HG03025 (cell line): Measurements from ENCODE around the gene PTOV1.
"Not testable (repeated sequence)": the region's sequence is repeated elsewhere in the genome, so short reads cannot be mapped to it uniquely, and the experiment has no call there.

Experiments used
- ATAC-seq: cut with Tn5 transposase; IDR thresholded peaks from one replicate; pipeline ENCODE4 v1.9.1; 2021; ENCODE audit warnings: mild to moderate bottlenecking, moderate library complexity; ENCODE audit not compliant: unreplicated experiment, low FRiP score

Gene PTOV1

DNA sequence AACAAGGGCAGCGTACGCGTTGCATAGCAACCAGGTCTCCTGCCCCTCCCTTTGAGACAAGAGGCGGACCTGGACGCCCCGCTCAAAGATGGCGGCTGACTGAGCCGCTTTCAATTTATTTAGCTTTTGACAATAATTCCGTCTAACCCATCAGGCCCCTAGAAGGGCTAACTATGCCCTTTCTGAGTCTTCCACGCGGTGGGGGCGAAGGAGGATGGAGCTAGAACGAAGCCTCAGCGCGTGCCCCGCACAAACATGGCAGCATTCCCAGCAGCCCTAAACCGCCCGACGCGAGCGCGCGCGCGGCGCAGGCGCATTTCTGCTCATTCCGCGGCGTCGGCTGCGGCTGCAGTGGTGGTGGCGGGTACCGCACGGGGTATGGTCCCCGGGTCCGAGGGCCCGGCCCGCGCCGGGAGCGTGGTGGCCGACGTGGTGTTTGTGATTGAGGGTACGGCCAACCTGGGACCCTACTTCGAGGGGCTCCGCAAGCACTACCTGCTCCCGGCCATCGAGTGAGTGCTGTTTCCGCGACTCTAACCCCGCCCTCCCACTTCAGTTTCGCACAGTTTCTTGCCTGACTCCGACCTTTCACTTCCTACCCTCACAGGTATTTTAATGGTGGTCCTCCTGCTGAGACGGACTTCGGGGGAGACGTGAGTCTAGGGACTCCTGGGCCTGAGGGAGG lies 32.9 kb upstream of the PTOV1 start, which contains the start of gene MED25:
TSS of gene MED25 (plus strand) at position 326 of the 685 bp plus-strand sequence. CDS start at position 379, 53 bp downstream.
- ATAC-seq, result peak; percentile 54

DNA sequence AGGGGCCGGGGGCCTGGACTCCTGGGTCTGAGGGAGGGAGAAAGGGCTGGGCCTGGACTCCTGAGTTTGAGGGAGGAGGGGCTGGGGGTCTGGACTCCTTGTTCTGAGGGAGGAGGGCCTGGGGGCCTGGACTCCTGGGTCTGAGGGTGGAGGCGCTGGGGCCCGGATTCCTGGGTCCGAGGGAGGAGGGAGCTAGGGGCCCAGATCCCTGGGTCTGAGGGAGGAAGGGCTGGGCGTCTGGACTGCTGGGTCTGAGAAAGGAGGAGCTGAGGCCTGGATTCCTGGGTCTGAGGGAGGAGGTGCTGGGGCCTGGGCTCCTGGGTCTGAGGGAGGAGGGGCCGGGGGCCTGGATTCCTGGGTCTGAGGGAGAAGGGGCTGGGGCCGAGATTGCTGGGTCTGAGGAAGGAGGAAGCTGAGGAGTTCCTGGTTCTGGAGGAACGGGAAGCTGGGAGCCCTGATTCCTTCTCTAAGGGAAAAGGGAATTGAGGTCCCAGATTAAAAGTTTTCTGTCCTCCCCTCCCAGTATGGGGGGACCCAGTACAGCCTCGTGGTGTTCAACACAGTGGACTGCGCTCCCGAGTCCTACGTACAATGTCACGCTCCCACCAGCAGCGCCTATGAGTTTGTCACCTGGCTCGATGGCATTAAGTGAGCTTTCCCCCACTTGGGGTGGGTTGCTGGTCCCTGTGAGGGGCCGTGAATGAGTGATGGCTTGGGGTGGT lies 32.1 kb upstream of the PTOV1 start:
- ATAC-seq, result no peak

DNA sequence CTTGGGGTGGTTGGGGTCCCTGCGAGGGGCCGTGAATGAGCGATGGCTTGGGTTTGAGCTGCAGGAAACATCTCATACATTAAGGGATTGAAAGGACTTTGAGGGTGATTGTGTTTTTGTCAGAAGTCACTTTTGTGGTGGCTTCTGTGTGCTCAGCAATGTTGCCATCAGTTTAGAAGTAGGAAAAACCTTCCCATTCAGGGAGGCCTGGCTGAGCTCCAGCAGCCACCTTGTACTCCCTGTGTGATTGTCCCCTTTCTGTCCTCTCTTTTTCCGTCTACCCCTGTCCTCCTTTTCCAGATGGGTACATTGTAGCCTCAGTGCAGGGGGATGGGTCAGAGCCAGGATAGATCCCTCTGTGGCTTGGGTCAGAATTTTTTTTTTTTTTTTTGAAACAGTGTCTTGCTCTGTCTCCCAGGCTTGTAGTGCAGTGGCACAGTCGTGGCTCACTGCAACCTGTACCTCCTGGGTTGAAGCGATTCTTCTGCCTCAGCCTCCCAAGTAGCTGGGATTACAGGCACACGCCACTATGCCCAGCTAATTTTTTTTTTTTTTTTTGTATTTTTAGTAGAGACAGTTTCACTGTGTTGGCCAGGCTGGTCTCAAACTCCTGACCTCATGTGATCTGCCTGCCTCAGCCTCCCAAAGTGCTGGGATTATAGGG lies 31.4 kb upstream of the PTOV1 start:
- not testable (repeated sequence) for ATAC-seq

DNA sequence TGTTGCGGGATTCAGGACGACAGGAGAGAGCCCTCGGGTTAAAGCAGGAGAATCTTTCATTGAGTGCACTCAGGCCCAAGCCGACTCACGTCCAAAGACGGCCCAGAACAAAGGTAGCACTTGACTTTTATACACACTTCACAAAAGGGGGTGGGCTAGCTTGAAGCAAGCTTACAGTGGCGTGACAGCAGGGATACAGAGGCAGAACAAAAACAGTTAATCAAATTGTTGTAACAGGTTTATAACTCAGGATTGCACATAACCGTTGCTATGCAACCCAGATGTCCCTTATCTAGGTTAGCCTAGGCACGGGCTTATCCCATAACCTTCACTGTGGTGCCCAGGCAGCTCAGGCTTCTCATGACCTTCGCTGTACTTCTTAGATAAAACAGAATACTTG lies 30.8 kb upstream of the PTOV1 start:
- ATAC-seq, result no peak

DNA sequence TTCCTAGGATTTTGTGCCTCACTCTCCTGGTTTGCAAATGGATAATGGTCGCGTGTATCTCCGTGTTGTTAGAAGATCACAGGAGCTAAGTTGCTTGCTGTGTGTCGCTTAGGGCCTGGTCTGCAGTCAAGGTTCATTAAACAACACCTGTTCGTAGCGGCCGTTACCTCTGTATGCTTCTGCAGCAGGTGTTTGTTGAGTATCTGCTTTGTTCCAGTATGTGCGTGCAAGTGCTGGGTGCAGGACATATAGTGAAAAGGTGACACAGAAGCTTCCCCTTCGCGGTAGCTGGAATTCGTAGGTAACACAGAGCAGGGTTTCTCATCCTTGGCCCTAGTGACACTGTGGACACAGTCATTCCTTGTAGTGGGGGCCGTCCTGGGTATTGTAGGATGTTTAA lies 27.5 kb upstream of the PTOV1 start:
- ATAC-seq, result no peak

DNA sequence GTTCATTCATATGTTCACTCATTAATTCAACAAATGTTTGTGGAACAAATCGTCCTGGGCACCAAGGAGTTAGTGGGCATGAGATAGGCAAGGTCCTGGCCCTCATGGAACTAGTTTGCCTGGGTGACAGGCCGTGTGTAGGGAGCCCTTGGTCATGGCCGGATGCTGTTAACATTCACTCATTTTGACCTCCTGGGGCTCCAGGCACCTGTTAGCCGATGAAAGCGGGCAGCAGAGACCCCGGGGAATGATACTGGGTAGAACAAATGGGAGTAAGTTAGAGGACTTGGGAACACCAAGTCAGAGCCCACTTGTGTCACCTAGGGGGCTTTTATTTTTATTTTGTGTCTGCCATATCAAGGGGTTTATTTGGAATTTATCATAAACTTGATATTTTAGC lies 26.3 kb upstream of the PTOV1 start:
- no peak for ATAC-seq

DNA sequence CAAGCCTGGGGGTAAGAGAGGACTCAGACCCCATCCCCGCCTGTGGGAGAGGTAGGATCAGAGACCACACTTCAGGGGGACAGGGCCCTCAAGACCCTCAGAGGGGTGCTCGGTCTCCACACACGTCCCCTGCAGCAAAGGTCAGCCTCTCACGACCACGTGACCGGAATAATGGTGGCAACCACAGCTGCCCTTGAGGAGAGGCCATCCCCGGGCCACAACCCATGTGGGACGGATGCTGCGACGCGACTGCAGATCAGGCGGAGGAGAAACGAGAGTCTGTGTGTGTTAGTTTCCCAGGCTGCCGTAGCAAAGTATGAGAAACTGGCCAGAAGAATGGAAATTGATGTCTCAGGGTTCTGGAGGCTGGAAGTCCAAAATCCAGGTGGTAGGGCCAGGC lies 23.9 kb upstream of the PTOV1 start:
- no peak for ATAC-seq

DNA sequence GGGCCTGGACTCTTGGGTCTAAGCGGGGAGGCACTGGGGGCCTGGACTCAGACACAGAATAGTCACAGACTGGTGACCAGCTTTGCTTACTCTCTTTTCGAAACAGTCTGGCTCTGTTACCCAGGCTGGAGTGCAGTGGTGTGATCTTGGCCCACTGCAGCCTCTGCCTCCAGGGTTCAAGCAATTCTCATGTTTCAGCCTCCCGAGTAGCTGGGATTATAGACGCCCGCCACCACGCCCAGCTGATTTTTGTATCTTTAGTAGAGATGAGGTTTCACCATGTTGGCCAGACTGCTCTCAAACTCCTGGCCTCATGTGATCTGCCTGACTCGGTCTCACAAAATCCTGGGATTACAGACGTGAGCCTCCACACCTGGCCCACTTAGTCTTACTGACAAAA lies 21.8 kb upstream of the PTOV1 start:
- no peak for ATAC-seq

DNA sequence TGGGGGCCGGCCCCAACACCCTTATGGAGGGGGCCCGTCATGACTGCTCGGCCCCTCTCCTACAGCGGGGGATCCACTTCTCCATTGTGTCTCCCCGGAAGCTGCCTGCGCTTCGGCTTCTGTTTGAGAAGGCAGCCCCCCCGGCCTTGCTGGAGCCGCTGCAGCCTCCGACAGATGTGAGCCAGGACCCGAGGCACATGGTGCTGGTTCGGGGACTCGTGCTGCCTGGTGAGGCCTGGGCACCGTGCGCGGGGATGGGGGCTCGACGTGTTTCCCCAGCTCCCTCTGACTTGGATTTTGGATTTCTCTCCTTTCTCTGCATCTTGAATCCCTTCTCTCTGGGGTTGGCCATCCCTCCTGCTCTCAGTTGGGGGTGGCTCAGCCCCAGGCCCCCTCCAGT lies 21.2 kb upstream of the PTOV1 start:
- no peak for ATAC-seq

DNA sequence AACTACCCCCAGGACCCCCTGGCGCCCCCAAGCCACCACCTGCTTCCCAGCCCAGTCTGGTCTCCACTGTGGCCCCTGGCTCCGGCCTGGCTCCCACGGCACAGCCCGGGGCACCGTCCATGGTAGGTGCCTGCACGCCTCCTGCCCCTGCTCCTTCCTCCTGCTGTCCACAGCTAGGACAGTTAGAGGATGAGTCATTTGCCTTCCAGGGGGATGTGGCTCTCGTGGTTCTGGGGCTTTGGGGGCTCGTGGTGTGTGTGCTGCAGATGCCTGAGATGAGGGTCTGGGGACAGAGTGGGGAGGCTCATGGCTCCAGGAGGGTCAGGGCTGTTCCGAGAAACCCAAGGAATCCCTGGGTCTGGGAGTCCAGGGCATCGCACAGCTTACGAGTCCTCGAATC lies 20.2 kb upstream of the PTOV1 start:
- ATAC-seq, result no peak

DNA sequence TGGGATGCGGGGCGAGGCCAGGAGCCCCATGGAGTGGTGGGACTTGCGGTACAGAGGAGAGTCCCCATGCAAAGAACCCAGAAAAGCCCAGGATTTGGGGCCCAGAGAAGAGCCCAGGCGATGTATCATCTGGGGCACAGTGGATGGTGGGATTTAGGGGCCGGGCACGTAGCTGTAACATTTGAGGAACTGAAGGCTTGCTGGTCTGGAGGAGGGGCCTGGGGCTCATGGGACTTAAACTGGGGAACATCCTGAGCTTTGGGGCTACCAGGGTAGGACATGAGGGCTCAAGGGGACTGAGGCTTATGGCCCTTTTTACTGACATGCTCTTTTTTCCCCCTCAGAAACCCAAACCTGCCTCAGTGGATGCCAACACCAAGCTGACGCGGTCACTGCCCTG lies 19.4 kb upstream of the PTOV1 start:
- no peak for ATAC-seq

DNA sequence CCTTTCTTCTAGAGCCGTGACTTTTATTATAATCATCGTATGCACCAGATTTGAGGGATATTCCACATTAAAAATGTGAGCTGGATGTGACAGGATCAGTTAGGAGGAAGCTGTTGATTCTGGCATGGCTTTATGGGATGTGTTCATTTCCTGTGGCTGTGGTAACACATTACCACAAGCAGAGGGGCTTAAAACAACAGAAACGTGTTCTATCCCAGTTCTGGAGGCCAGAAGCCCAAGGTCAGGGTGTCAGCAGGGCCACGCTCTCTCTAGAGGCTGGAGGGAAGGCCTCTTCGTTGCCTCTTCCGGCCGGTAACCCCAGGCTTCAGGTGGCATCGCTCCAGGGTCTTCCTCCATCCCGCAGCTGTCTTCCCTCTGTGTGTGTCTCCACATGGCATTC lies 18.4 kb upstream of the PTOV1 start:
- ATAC-seq, result no peak

DNA sequence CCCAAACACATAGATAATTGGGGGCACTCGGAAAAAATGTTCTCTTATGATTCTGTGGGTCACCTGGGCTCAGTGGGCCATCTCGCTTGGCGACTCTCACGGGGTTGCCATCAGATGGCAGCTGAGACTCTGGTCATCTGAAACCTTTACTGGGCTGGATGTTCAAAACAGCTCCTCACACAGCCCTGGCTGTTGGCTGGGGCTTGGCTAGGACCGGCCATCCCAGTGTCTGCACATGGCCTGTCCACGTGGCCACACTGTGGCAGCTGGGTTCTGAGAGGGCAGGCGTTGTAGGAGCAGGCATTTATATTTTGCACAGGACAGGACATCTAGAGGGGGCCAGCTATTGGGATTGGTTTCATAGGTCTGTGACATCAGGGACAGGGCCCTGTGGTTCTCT lies 17.4 kb upstream of the PTOV1 start:
- no peak for ATAC-seq

DNA sequence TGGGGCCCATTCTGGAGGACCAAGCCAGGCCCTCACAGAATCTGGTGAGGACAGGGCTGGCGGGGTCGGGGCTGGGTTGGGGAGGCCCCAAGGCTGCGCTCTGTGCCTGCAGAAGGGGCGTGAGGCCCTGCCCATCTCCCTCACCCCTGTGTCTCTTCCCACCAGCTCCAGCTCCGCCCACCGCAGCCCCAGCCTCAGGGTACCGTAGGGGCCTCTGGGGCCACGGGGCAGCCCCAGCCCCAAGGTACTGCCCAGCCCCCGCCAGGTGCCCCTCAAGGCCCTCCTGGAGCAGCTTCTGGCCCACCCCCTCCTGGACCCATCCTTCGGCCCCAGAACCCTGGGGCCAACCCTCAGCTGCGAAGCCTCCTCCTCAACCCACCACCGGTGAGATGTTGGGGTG lies 15.4 kb upstream of the PTOV1 start:
- no peak for ATAC-seq

DNA sequence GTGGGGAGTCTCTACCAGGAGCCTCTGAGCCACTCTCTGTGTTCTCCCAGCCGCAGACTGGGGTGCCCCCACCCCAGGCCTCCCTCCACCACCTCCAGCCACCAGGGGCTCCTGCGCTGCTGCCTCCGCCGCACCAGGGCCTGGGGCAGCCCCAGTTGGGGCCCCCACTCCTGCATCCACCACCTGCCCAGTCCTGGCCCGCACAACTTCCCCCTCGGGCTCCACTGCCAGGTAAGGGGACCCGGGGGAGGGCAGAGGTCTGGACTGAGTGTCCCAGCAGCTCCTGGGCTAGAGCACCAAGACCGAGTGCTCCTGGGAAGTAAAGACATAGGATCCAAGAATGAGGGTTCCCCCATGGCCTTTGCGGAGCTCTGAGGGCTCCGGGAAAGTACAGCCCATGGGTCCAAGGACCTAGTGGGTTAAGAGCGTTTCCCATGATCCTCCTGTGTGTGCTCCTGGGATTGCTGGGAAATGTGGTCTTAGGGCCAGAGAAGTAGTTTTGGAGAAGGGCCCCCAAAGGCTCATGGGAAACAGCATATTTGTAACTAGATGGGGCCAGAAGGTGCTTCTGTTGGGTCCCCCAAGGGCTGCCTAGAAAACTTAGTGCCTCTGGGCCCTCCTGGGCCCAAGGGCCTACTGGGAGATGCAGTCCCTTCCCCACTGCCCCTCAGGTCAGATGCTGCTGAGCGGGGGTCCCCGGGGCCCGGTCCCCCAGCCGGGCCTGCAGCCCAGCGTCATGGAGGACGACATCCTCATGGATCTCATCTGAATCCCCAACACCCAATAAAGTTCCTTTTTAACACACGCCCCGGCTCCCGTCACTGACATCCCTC lies 14.6 kb upstream of the PTOV1 start:
- ATAC-seq, result no peak

DNA sequence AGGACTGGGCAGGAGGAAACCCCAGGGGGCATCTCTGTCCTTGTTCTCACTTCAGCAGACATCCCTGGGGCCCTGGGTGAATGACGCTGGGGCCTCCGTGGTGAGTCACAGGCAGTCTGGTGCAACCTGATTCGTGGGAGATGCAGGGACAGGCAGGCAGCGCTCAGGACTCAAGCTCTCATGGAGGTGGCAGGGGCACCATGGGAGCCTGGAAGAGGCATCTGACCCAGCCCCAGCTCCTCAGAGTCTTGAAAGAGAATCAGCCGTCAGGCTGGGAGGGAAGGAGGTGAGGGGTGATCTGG lies 14.0 kb upstream of the PTOV1 start:
- no peak for ATAC-seq

DNA sequence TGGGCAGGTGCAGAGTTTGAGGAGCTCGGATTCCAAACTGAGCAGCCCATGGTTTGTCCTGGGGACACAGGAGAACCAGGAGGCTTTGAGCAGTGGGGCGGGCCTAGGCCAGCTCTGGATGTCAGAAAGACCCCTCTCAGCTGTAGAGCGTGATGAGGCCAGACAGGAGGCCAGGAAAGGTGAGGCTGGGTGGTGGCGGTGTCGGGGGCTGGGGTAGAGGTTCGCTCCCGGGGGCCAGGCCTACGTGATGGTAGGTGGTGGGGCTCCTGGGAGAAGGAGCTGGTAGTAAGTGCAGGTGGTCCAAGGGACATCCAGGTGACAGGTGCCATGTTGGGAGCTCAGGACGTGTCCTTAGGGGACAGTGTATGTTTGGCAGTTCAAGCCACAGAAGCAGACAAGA lies 13.5 kb upstream of the PTOV1 start:
- no peak for ATAC-seq

DNA sequence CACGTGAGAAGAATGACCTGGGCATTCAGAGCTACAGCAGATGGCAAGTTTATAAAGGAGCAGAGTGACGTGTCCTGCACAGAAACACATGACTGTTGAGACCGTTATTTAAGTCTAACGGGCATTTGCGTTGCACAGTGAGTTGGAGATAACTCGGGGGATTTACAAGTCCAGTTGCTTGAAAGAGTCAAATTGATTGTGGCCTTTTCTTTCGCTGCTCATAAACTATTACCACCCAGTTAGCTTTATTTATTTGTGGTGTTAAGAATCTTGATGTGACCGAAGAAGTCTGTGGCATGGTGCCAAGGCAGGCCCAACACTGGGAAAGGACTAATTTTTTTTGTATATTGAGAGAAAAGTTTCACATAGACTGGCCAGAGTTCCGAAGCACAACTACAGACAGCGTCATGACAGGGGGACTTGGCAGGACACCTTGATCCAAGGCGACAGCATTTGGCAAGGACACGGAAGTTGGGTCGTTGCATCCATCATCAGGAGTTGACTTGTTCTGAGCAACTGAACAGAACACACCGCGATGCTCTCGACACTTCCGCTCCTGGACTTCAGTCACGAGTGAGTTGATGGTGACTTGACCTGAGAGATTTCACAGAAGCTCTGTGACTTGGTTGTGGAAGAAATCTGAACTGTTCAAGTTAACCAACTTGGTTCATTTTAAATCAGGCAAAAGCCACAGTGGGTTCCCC lies 11.9 kb upstream of the PTOV1 start:
- ATAC-seq, result no peak

DNA sequence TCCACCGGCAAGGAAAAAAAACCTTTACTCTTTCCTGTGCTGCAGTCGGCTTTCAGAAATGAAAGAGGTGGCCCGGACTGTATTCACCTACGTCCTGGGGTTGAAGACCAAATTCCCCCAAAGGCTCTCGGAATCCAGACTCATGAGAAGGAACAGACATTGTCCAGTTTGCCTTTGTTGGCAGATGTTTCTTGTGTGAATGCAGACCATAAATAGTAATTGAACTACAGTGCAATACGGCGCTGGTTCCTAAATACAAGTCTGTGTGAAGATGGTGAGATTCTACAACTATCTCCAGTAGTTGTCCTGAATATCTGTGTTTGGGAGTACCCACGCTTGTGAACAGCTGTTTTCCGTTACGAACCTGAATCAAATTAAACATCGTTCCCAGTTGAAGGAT lies 11.2 kb upstream of the PTOV1 start:
- ATAC-seq, result no peak

DNA sequence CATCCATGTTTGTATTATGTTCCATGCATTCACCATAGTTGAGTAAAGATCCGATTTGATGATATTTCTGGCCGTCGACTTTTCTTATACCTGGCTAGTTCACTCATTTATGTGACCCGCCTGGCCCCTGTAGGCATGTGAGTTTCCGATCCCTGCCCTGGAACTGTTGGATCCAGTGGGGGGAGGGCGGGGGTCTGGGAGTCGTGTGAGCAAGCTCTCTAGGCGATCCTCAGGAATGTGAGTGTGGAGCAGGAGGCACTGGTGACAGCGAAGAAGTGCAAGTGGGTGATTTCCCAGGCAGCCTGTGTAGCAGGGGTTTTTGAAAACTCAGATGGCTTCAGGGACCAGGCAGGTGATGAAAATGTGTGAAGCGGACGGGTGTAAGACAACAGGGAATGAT lies 10.6 kb upstream of the PTOV1 start:
- no peak for ATAC-seq
